HL-60 (cell line): Measurements from ENCODE around the gene C2orf72.

Experiments used
- DNase-seq, 2 experiments: peaks; one replicate each; pipeline ENCODE4 v3.0.0-alpha.2; 2010 to 2020; ENCODE audit warnings: low read depth in 1 of 2, low spot score in 1 of 2
- H3K27ac ChIP-seq: fragments of 250-450 bp; sonication (Bioruptor Pico); replicated peaks from 2 replicates; pipeline ENCODE4 v1.5.1; 2020; ENCODE audit warnings: mild to moderate bottlenecking, moderate library complexity
- H3K27me3 ChIP-seq: fragments of 250-450 bp; sonication (Bioruptor Pico); 2 replicates; pipeline ENCODE4 v1.5.1; 2021; ENCODE audit warnings: mild to moderate bottlenecking, moderate library complexity; ENCODE audit not compliant: insufficient read depth, poor library complexity, severe bottlenecking
- H3K4me3 ChIP-seq: replicated peaks from 2 replicates; pipeline ENCODE4 v1.5.1; 2011; ENCODE audit warnings: mild to moderate bottlenecking, control low read depth, low read length; ENCODE audit not compliant: insufficient read depth
- GABPA ChIP-seq: IDR thresholded peaks from 2 replicates; pipeline ENCODE4 v1.6.1; 2012; ENCODE audit warnings: low read depth
- POLR2AphosphoS5 ChIP-seq: IDR thresholded peaks from 2 replicates; pipeline ENCODE4 v1.6.1; 2012; ENCODE audit warnings: low read depth
- REST ChIP-seq: IDR thresholded peaks from 2 replicates; pipeline ENCODE4 v1.6.1; 2012; ENCODE audit warnings: low read depth; ENCODE audit not compliant: insufficient replicate concordance
- SPI1 ChIP-seq: IDR thresholded peaks from 2 replicates; pipeline ENCODE4 v1.6.1; 2012; ENCODE audit warnings: low read depth, mild to moderate bottlenecking, borderline replicate concordance
- TF ChIP-seq, protein P1 (sequence below): IDR thresholded peaks from one replicate; pipeline ENCODE4 v1.5.1; 2011; ENCODE audit warnings: low read length, control low read depth, inconsistent platforms; ENCODE audit not compliant: insufficient read depth

Gene C2orf72

DNA sequence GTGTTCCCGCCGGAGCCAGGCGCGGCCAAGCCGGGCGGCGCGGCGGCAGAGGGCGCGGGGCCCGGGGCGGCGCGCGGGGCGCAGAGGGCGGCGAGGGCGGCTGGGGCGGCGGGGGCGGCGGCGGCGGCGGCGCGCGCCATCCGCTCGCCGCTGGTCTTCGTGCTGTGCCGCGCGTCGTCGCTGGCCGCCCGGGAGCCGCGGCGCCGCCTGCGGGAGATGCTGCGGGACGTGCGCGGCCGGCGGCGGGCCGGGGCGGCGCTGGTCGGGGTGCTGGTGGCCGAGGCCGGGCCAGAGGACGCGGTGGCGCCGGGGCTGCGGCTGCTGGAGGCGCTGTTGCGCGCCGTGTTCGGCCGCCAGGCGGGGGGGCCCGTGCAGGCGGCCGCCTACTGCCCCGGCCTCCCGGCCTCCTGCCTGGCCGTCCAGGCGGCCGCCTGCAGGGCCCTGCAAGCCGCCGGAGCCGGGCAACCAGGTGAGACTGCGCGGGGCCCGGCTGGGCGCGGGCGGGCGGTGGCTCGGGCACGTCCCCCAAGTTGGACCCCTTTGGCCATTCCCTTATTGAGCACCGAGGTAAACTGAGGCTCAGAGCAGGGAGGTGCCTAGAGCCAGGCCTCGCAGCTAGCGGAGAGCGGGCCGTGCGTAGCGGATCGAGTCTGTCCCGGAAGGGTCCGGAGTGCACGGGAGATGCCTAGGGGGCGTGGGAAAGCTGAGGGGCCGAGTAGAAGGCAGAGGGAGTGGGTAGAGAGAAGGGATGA lies 584 bp downstream of the C2orf72 start:
- DNase-seq, result no peak
- Histone ChIP-seq H3K27me3 (peaks cover 47% of the 10 kb centered on the region), H3K4me3 (peak overlapping the region; percentile 0), H3K27ac (no peak overlapping the region)
- TF ChIP-seq SPI1, result no peak

DNA sequence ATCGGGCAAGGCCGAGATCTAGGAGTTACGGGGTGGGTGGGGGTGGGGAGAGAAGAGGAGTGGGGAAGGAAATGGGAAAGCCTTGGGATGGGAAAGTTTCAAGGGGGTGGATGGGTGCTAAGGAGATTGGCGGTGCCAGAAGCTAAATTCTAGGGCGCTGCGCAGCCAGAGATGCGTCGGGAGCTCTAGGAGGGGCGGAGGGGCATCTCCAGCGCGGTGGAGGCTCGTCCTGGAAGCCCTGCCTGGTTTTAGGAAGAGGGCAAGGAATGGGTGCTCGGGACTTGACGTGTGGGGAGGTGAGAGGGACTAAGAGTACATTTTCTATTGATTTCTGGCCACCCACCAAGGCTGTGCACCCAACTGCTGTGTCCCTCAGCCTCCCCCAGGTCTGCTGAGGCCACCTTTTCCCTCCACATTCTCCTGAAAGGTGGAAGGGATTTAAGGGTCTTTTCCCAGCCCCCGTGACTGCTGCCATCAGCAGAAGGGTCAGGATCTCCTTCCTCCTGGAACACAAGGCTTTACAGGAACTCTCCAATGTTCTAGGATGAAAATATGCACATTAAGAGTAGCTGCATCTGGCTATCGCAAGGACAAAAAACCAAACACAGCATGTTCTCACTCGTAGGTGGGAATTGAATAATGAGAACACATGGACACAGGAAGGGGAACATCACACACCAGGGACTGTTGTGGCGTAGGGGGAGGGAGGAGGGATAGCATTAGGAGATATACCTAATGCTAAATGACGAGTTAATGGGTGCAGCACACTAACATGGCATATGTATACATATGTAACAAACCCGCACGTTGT lies 1.4 kb downstream of the C2orf72 start:
- Histone ChIP-seq H3K4me3 (no peak overlapping the region), H3K27me3 (peaks cover 44% of the 10 kb centered on the region)

GRCh38 chr2:231039294-231039664 lies 2.0 kb downstream of the C2orf72 start:
- H3K4me3 ChIP-seq, result no peak overlapping the region
- H3K27me3 ChIP-seq, result peaks cover 44% of the 10 kb centered on the region

More for the DNA sequence above, 1.4 kb downstream of the C2orf72 start:
- TF ChIP-seq, protein P1, sequence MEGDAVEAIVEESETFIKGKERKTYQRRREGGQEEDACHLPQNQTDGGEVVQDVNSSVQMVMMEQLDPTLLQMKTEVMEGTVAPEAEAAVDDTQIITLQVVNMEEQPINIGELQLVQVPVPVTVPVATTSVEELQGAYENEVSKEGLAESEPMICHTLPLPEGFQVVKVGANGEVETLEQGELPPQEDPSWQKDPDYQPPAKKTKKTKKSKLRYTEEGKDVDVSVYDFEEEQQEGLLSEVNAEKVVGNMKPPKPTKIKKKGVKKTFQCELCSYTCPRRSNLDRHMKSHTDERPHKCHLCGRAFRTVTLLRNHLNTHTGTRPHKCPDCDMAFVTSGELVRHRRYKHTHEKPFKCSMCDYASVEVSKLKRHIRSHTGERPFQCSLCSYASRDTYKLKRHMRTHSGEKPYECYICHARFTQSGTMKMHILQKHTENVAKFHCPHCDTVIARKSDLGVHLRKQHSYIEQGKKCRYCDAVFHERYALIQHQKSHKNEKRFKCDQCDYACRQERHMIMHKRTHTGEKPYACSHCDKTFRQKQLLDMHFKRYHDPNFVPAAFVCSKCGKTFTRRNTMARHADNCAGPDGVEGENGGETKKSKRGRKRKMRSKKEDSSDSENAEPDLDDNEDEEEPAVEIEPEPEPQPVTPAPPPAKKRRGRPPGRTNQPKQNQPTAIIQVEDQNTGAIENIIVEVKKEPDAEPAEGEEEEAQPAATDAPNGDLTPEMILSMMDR, result no peak
- TF ChIP-seq REST (no peak), SPI1 (no peak), POLR2AphosphoS5 (no peak), GABPA (no peak)
- no peak for DNase-seq
- H3K27ac ChIP-seq, result no peak overlapping the region

DNA sequence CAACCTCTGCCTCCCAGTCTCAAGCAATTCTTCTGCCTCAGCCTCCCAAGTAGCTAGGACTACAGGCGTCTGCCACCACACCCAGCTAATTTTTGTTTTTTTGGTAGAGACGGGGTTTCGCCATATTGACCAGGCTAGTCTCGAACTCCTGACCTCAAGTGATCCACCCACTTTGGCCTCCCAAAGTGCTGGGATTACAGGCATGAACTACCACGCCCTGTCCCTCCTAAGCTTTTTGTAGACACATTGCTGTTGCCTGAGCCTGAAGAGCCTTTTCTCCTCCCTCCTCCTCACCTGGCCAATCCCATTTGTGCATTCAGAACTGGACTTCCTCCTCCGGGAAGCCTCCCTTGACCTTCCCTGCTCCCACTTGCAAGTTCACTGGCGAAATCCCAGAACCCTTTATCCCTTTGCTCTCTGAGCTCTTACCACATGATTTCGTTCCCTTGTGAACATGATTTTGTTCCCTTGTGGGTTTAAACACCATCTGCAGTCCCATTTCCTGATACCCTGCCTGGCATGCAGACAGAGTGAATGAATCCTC lies 2.6 kb downstream of the C2orf72 start:
- DNase-seq, result no peak
- Histone ChIP-seq H3K4me3 (no peak overlapping the region), H3K27me3 (peaks cover 44% of the 10 kb centered on the region), H3K27ac (no peak overlapping the region)
- TF ChIP-seq POLR2AphosphoS5 (no peak), SPI1 (no peak)
- TF ChIP-seq, protein P1, result no peak

More at GRCh38 chr2:231039294-231039664, 2.0 kb downstream of the C2orf72 start:
- DNase-seq, result no peak
- TF ChIP-seq, protein P1, result no peak
- H3K27ac ChIP-seq, result no peak overlapping the region
